NOMO-1 (cell line): ENCODE results near the gene EIF2S1.
"Not testable (repeated sequence)": the region's sequence is repeated elsewhere in the genome, so short reads cannot be mapped to it uniquely, and the experiment has no call there.

ENCODE experiments used
- DNase-seq, 2 experiments: peaks; one replicate each; lab custom pipeline; 2025; ENCODE audit not compliant: unreplicated experiment in 2 of 2; lab: John Stamatoyannopoulos, UW

The EIF2S1 gene

GRCh38 chr14:67359775-67360469, at the start of gene EIF2S1, which contains the start of gene ATP6V1D:
Gene EIF2S1 (plus strand): TSS chr14:67360328. CDS start chr14:67364768, 4,440 bp downstream.
Gene ATP6V1D (minus strand): TSS chr14:67359804. CDS start chr14:67359698, 106 bp downstream.
- peak; percentile 98 for DNase-seq

- no peak for DNase-seq
Observed at GRCh38 chr14:67311868-67312267, 48.3 kb upstream of the EIF2S1 start.

- no peak for DNase-seq
Observed at GRCh38 chr14:67313153-67313552, 47.0 kb upstream of the EIF2S1 start.

GRCh38 chr14:67317822-67318221, 42.3 kb upstream of the EIF2S1 start:
- no peak for DNase-seq

- DNase-seq: no peak
Observed at GRCh38 chr14:67319142-67319541, 41.0 kb upstream of the EIF2S1 start.

- not testable (repeated sequence) for DNase-seq
Observed at GRCh38 chr14:67329666-67330065, 30.5 kb upstream of the EIF2S1 start.

GRCh38 chr14:67331368-67332125, 28.6 kb upstream of the EIF2S1 start:
- no peak for DNase-seq

- DNase-seq: no peak
Observed at GRCh38 chr14:67332468-67332867, 27.7 kb upstream of the EIF2S1 start.

GRCh38 chr14:67335781-67336180, 24.3 kb upstream of the EIF2S1 start:
- DNase-seq: no peak

- DNase-seq: not testable (repeated sequence)
Observed at GRCh38 chr14:67341231-67341630, 18.9 kb upstream of the EIF2S1 start.

- no peak for DNase-seq
Observed at GRCh38 chr14:67343601-67344230, 16.4 kb upstream of the EIF2S1 start.

- no peak for DNase-seq
Observed at GRCh38 chr14:67345583-67345982, 14.5 kb upstream of the EIF2S1 start.

GRCh38 chr14:67352055-67352454, 8.1 kb upstream of the EIF2S1 start:
- no peak for DNase-seq

GRCh38 chr14:67357186-67357968, 2.8 kb upstream of the EIF2S1 start:
- DNase-seq: no peak

- no peak for DNase-seq
Observed at GRCh38 chr14:67357969-67358354, 2.2 kb upstream of the EIF2S1 start.

GRCh38 chr14:67358924-67359774, 979 bp upstream of the EIF2S1 start:
- no peak for DNase-seq

- DNase-seq: no peak
Observed at GRCh38 chr14:67360470-67361206, 510 bp downstream of the EIF2S1 start.

- DNase-seq: no peak
Observed at GRCh38 chr14:67365476-67365875, 5.3 kb downstream of the EIF2S1 start.

- DNase-seq: no peak
Observed at GRCh38 chr14:67370830-67371229, 10.7 kb downstream of the EIF2S1 start.
